H9 (cell line): ENCODE data around the gene RASA4B. TPM values are rescaled to one million over a fixed set of nuclear protein-coding genes. Genes with fewer than 3 reads are reported as not detected.

Experiments
- DNase-seq: peaks from one replicate; pipeline ENCODE4 v3.0.0-alpha.2; 2017
- H2AFZ ChIP-seq: one replicate; pipeline ENCODE4 v1.6.1; 2013; ENCODE audit warnings: mild to moderate bottlenecking, low read length, control low read depth, moderate library complexity
- H2AK5ac ChIP-seq: 2 replicates; pipeline ENCODE4 v1.6.1; 2013; ENCODE audit warnings: low read length, control low read depth, mixed read lengths; ENCODE audit not compliant: insufficient read length
- H2BK120ac ChIP-seq: one replicate; pipeline ENCODE4 v1.6.1; 2013; ENCODE audit warnings: low read depth, mild to moderate bottlenecking, low read length, control low read depth, inconsistent platforms; ENCODE audit not compliant: poor library complexity, severe bottlenecking
- H2BK12ac ChIP-seq: 2 replicates; pipeline ENCODE4 v1.6.1; 2013; ENCODE audit warnings: low read length, control low read depth, mixed read lengths, low read depth; ENCODE audit not compliant: insufficient read length
- H2BK15ac ChIP-seq: 2 replicates; pipeline ENCODE4 v1.6.1; 2013; ENCODE audit warnings: low read depth, low read length, control low read depth
- H2BK20ac ChIP-seq: one replicate; pipeline ENCODE4 v1.6.1; 2013; ENCODE audit warnings: low read depth, mild to moderate bottlenecking, low read length, control low read depth, inconsistent platforms; ENCODE audit not compliant: poor library complexity, severe bottlenecking
- H2BK5ac ChIP-seq: 2 replicates; pipeline ENCODE4 v1.6.1; 2013; ENCODE audit warnings: low read length, control low read depth, mixed read lengths; ENCODE audit not compliant: insufficient read length
- H3K14ac ChIP-seq: 2 replicates; pipeline ENCODE4 v1.6.1; 2013; ENCODE audit warnings: low read length, control low read depth; ENCODE audit not compliant: insufficient read depth
- H3K18ac ChIP-seq: 2 replicates; pipeline ENCODE4 v1.6.1; 2013; ENCODE audit warnings: low read depth, mild to moderate bottlenecking, mixed read lengths, low read length, control low read depth; ENCODE audit not compliant: insufficient read length
- H3K23ac ChIP-seq: 2 replicates; pipeline ENCODE4 v1.6.1; 2013; ENCODE audit warnings: low read length, control low read depth, mixed read lengths, low read depth; ENCODE audit not compliant: insufficient read length
- H3K23me2 ChIP-seq: 2 replicates; pipeline ENCODE4 v1.6.1; 2013; ENCODE audit warnings: low read depth, mild to moderate bottlenecking, mixed read lengths, low read length, control low read depth; ENCODE audit not compliant: insufficient read length, poor library complexity, severe bottlenecking
- H3K27ac ChIP-seq: 2 replicates; pipeline ENCODE4 v1.5.1; 2013; ENCODE audit warnings: low read length, control low read depth, mixed read lengths, low read depth; ENCODE audit not compliant: insufficient read length
- H3K27me3 ChIP-seq: 2 replicates; pipeline ENCODE4 v1.6.1; 2013; ENCODE audit warnings: low read length, control low read depth, inconsistent platforms; ENCODE audit not compliant: insufficient read depth
- H3K4ac ChIP-seq: 2 replicates; pipeline ENCODE4 v1.6.1; 2013; ENCODE audit warnings: low read depth, mild to moderate bottlenecking, control low read depth, inconsistent platforms, low read length, moderate library complexity
- H3K4me1 ChIP-seq: 2 replicates; pipeline ENCODE4 v1.6.1; 2013; ENCODE audit warnings: low read length, control low read depth, inconsistent platforms; ENCODE audit not compliant: insufficient read depth
- H3K4me2 ChIP-seq: 2 replicates; pipeline ENCODE4 v1.6.1; 2013; ENCODE audit warnings: low read length, control low read depth, mixed read lengths; ENCODE audit not compliant: insufficient read length, insufficient read depth
- H3K56ac ChIP-seq: 2 replicates; pipeline ENCODE4 v1.6.1; 2013; ENCODE audit warnings: low read depth, mild to moderate bottlenecking, mixed read lengths, low read length, control low read depth; ENCODE audit not compliant: insufficient read length
- H3K79me1 ChIP-seq: 2 replicates; pipeline ENCODE4 v1.6.1; 2013; ENCODE audit warnings: low read depth, mild to moderate bottlenecking, moderate library complexity, low read length, control low read depth, inconsistent platforms; ENCODE audit not compliant: insufficient read depth, poor library complexity, severe bottlenecking
- H3K79me2 ChIP-seq: 2 replicates; pipeline ENCODE4 v1.6.1; 2013; ENCODE audit warnings: low read length, control low read depth, inconsistent platforms; ENCODE audit not compliant: insufficient read depth
- H3K9ac ChIP-seq: 2 replicates; pipeline ENCODE4 v1.6.1; 2013; ENCODE audit warnings: low read length, control low read depth, mixed read lengths; ENCODE audit not compliant: insufficient read length; ENCODE audit errors: extremely low read depth
- H3K9me3 ChIP-seq: one replicate; pipeline ENCODE4 v1.6.1; 2013; ENCODE audit warnings: low read depth, low read length, inconsistent platforms; ENCODE audit not compliant: control insufficient read depth
- H3T11ph ChIP-seq: one replicate; pipeline ENCODE4 v1.6.1; 2013; ENCODE audit warnings: mild to moderate bottlenecking, low read length, control low read depth, inconsistent platforms
- H4K20me1 ChIP-seq: one replicate; pipeline ENCODE4 v1.6.1; 2013; ENCODE audit not compliant: control insufficient read depth, insufficient read length, insufficient read depth
- H4K5ac ChIP-seq: 2 replicates; pipeline ENCODE4 v1.6.1; 2013; ENCODE audit warnings: low read depth, mild to moderate bottlenecking, mixed read lengths, low read length, control low read depth; ENCODE audit not compliant: insufficient read length
- H4K8ac ChIP-seq: replicated peaks from 2 replicates; pipeline ENCODE4 v1.6.1; 2013; ENCODE audit warnings: low read length, control low read depth, mixed read lengths, low read depth; ENCODE audit not compliant: insufficient read length
- H4K91ac ChIP-seq: 2 replicates; pipeline ENCODE4 v1.6.1; 2013; ENCODE audit warnings: low read depth, mild to moderate bottlenecking, moderate library complexity, mixed read lengths, low read length, control low read depth; ENCODE audit not compliant: insufficient read length
- H3K27ac Mint-ChIP-seq, 3 experiments: 2 replicates in 2 of 3; 3 replicates in 1 of 3; pipeline ENCODE4 v1.8.0; 2020 to 2021; ENCODE audit warnings: mixed read lengths in 3 of 3, mild to moderate bottlenecking in 1 of 3, moderate library complexity in 1 of 3
- H3K27me3 Mint-ChIP-seq: 2 replicates; pipeline ENCODE4 v1.8.0; 2021; ENCODE audit warnings: low read depth, mild to moderate bottlenecking, moderate library complexity, mixed read lengths
- H3K36me3 Mint-ChIP-seq, 3 experiments: 2 replicates in 2 of 3; 3 replicates in 1 of 3; pipeline ENCODE4 v1.8.0; 2020 to 2021; ENCODE audit warnings: low read depth in 3 of 3, mixed read lengths in 3 of 3; ENCODE audit not compliant: insufficient read depth in 1 of 3
- H3K4me1 Mint-ChIP-seq, 2 experiments: 2 replicates each; pipeline ENCODE4 v1.8.0; 2020; ENCODE audit warnings: mixed read lengths in 2 of 2
- H3K4me3 Mint-ChIP-seq, 2 experiments: 2 replicates in 1 of 2; 3 replicates in 1 of 2; pipeline ENCODE4 v1.8.0; 2020 to 2021; ENCODE audit warnings: mild to moderate bottlenecking in 2 of 2, mixed read lengths in 2 of 2, moderate library complexity in 1 of 2
- H3K9me3 Mint-ChIP-seq, 2 experiments: 2 replicates in 1 of 2; 3 replicates in 1 of 2; pipeline ENCODE4 v1.8.0; 2020; ENCODE audit warnings: mild to moderate bottlenecking in 2 of 2, mixed read lengths in 2 of 2, moderate library complexity in 1 of 2
- WGBS: extraction: QIAGEN DNeasy Blood & Tissue Kit; methylation state at CpG from one replicate; pipeline ENCODE4 v1.1.7; 2013; ENCODE audit warnings: missing lambda C conversion rate, low lambda C conversion rate, mixed read lengths; ENCODE audit not compliant: insufficient read length; ENCODE audit errors: extremely low coverage; 5-methylcytosine and 5-hydroxymethylcytosine counted together
- total RNA-seq: library from RNA; stranded (reverse); gene quantifications from 2 replicates; pipeline ENCODE4 v1.2.1, GENCODE V29; 2021
- TF ChIP-seq, protein P1 (sequence below): fragments of 200-600 bp; sonication (generic); conservative IDR thresholded peaks from 3 replicates; pipeline ENCODE4 v1.8.0; 2021; ENCODE audit warnings: antibody characterized with exemption, mild to moderate bottlenecking

Gene RASA4B
- total RNA-seq, 1 experiment from 2014 or later = 3.7 TPM

DNA sequence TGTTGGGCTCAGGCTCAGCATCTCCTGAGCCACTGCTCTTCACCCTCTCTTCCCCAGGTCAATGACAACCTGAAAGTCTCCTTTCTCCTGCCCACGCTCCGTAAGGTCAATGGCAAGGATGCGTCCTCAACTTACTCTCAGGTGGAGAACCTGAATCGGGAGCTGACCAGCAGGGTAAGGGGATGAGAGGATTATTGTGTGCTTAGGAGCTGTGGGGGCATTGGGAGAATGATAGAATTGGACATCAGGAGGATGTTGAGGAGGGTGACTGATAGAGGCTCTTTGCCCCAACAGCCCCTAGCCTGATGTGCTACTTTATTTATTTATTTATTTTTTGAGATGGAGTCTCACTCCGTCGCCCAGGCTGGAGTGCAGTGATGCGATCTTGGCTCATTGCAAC is 51.5 kb downstream of the RASA4B start:
- Histone ChIP-seq H3K18ac (no peak overlapping the region), H4K5ac (no peak overlapping the region), H3K14ac (no peak overlapping the region), H3K27me3 (no peaks in the 10 kb centered on the region), H3K4me1 (no peaks in the 10 kb centered on the region), H4K91ac (no peak overlapping the region), H3K9ac (no peak overlapping the region), H3T11ph (no peak overlapping the region), H2BK15ac (no peak overlapping the region), H3K27ac (no peak overlapping the region), H4K8ac (no peak overlapping the region), H2AK5ac (no peak overlapping the region), H3K23me2 (peaks cover 6% of the 10 kb centered on the region), H3K4me2 (no peak overlapping the region), H3K79me1 (peaks cover 2% of the 10 kb centered on the region), H3K23ac (no peak overlapping the region), H3K4ac (no peak overlapping the region), H2BK12ac (no peak overlapping the region), H2BK5ac (no peak overlapping the region), H3K9me3 (no peaks in the 10 kb centered on the region), H3K79me2 (no peaks in the 10 kb centered on the region), H4K20me1 (no peaks in the 10 kb centered on the region), H2BK20ac (no peak overlapping the region), H2AFZ (no peak overlapping the region), H3K56ac (no peak overlapping the region), H2BK120ac (no peak overlapping the region)
- Mint-ChIP-seq H3K4me3 (peak overlapping the region; percentile 96 to 98), H3K27ac (no peak overlapping the region), H3K4me1 (peaks cover 11 to 13% of the 10 kb centered on the region in 2 experiments; a peak in 3 of 4 replicates), H3K9me3 (no peaks in the 10 kb centered on the region), H3K27me3 (peaks cover 2% of the 10 kb centered on the region; the same call in 1 of the 2 replicates), H3K36me3 (peaks cover 12 to 28% (median 23%) of the 10 kb centered on the region in 3 experiments; a peak in 6 of 7 replicates)
- TF ChIP-seq, protein P1, sequence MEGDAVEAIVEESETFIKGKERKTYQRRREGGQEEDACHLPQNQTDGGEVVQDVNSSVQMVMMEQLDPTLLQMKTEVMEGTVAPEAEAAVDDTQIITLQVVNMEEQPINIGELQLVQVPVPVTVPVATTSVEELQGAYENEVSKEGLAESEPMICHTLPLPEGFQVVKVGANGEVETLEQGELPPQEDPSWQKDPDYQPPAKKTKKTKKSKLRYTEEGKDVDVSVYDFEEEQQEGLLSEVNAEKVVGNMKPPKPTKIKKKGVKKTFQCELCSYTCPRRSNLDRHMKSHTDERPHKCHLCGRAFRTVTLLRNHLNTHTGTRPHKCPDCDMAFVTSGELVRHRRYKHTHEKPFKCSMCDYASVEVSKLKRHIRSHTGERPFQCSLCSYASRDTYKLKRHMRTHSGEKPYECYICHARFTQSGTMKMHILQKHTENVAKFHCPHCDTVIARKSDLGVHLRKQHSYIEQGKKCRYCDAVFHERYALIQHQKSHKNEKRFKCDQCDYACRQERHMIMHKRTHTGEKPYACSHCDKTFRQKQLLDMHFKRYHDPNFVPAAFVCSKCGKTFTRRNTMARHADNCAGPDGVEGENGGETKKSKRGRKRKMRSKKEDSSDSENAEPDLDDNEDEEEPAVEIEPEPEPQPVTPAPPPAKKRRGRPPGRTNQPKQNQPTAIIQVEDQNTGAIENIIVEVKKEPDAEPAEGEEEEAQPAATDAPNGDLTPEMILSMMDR = no peak
- no CpG with 5 or more reads among the region's 7 CpGs for WGBS
- DNase-seq = no peak
